Vagina (tissue), 2 donors: ENCODE data around the gene PSMB3.

ENCODE experiments used
- POLR2A ChIP-seq, 2 donors: fragments of 450-650 bp; IDR thresholded peaks; one replicate each; pipeline ENCODE4 v1.6.1; 2017; ENCODE audit warnings: antibody characterized with exemption in 2 of 2, mild to moderate bottlenecking in 2 of 2, moderate library complexity in 2 of 2
- TF ChIP-seq, protein P1 (sequence below), 3 experiments: fragments of 450-650 bp in 2 of 3; fragments of 200-600 bp in 1 of 3; sonication (generic) in 1 of 3; IDR thresholded peaks; one replicate each; pipeline ENCODE4 v1.5.1; 2017 to 2019; ENCODE audit warnings: antibody characterized with exemption in 3 of 3, mild to moderate bottlenecking in 2 of 3, moderate library complexity in 2 of 3

- no peak for TF ChIP-seq POLR2A (IDR thresholded peaks at IDR 0.05)
- TF ChIP-seq, protein P1, sequence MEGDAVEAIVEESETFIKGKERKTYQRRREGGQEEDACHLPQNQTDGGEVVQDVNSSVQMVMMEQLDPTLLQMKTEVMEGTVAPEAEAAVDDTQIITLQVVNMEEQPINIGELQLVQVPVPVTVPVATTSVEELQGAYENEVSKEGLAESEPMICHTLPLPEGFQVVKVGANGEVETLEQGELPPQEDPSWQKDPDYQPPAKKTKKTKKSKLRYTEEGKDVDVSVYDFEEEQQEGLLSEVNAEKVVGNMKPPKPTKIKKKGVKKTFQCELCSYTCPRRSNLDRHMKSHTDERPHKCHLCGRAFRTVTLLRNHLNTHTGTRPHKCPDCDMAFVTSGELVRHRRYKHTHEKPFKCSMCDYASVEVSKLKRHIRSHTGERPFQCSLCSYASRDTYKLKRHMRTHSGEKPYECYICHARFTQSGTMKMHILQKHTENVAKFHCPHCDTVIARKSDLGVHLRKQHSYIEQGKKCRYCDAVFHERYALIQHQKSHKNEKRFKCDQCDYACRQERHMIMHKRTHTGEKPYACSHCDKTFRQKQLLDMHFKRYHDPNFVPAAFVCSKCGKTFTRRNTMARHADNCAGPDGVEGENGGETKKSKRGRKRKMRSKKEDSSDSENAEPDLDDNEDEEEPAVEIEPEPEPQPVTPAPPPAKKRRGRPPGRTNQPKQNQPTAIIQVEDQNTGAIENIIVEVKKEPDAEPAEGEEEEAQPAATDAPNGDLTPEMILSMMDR (IDR thresholded peaks at IDR 0.05): no peak
These were observed 33.1 kb upstream of the PSMB3 start for GRCh38 chr17:38719289-38719942.
